CD14-positive monocyte (primary cell): ENCODE results near the gene MYL10. TPM values are rescaled to one million over a fixed set of nuclear protein-coding genes. Genes with fewer than 3 reads are reported as not detected.

ENCODE experiments used
- DNase-seq, 3 donors: peaks; one replicate each; pipeline ENCODE4 v3.0.0-alpha.2; 2011 to 2022
- H2AFZ ChIP-seq: 2 replicates; pipeline ENCODE4 v1.6.0; 2012; ENCODE audit warnings: mild to moderate bottlenecking, low read depth, low read length, inconsistent platforms; ENCODE audit not compliant: insufficient read depth, poor library complexity, severe bottlenecking
- H3K27ac ChIP-seq, 2 donors: 1 replicate in 1 of 2; 2 replicates in 1 of 2; pipeline ENCODE4 v1.5.1; 2012 to 2013; ENCODE audit warnings: low read length in 2 of 2, control low read depth in 1 of 2, inconsistent platforms in 1 of 2, low read depth in 1 of 2, mild to moderate bottlenecking in 1 of 2
- H3K27me3 ChIP-seq, 2 donors: one replicate each; pipeline versions ENCODE4 v1.6.0 to v1.6.1; 2011 to 2013; ENCODE audit warnings: low read length in 2 of 2; ENCODE audit not compliant: control insufficient read depth in 2 of 2, insufficient read depth in 2 of 2
- H3K36me3 ChIP-seq, 2 donors: replicated peaks in 1 of 2; 1 replicate in 1 of 2; 2 replicates in 1 of 2; pipeline versions ENCODE4 v1.5.1 to v1.6.1; 2012 to 2013; ENCODE audit warnings: low read length in 2 of 2, control low read depth in 1 of 2, inconsistent platforms in 1 of 2, mild to moderate bottlenecking in 1 of 2; ENCODE audit not compliant: insufficient read depth in 2 of 2, control insufficient read depth in 1 of 2
- H3K4me1 ChIP-seq, 2 donors: 1 replicate in 1 of 2; 2 replicates in 1 of 2; pipeline versions ENCODE4 v1.5.1 to v1.6.1; 2012 to 2013; ENCODE audit warnings: low read length in 2 of 2, control low read depth in 1 of 2, inconsistent platforms in 1 of 2, mild to moderate bottlenecking in 1 of 2, moderate library complexity in 1 of 2; ENCODE audit not compliant: insufficient read depth in 2 of 2, control insufficient read depth in 1 of 2
- H3K4me2 ChIP-seq: replicated peaks from 2 replicates; pipeline ENCODE3; 2012; ENCODE audit warnings: low read length, moderate library complexity, mild to moderate bottlenecking; ENCODE audit not compliant: poor library complexity, severe bottlenecking; ENCODE audit errors: extremely low read depth
- H3K4me3 ChIP-seq, 3 experiments: fragments of 200-600 bp in 1 of 3; sonication (generic) in 1 of 3; replicated peaks in 1 of 3; 1 replicate in 2 of 3; 2 replicates in 1 of 3; pipeline ENCODE4 v1.5.1; 2011 to 2013; ENCODE audit warnings: low read length in 3 of 3, mild to moderate bottlenecking in 3 of 3, control low read depth in 2 of 3, low read depth in 2 of 3, inconsistent platforms in 1 of 3, moderate library complexity in 1 of 3
- H3K79me2 ChIP-seq: 2 replicates; pipeline ENCODE4 v1.6.0; 2012; ENCODE audit warnings: mild to moderate bottlenecking, control low read depth, inconsistent platforms, low read length, moderate library complexity; ENCODE audit not compliant: insufficient read depth
- H3K9ac ChIP-seq: 2 replicates; pipeline ENCODE4 v1.6.0; 2017; ENCODE audit warnings: low read length, mild to moderate bottlenecking; ENCODE audit not compliant: insufficient read depth, poor library complexity, severe bottlenecking
- H3K9me3 ChIP-seq, 2 donors: replicated peaks in 1 of 2; 1 replicate in 1 of 2; 2 replicates in 1 of 2; pipeline versions ENCODE4 v1.5.1 to v1.6.1; 2012 to 2013; ENCODE audit warnings: low read length in 2 of 2, control low read depth in 1 of 2; ENCODE audit not compliant: control insufficient read depth in 1 of 2, insufficient read depth in 1 of 2
- H4K20me1 ChIP-seq: 2 replicates; pipeline ENCODE4 v1.6.0; 2012; ENCODE audit warnings: mild to moderate bottlenecking, low read length, control low read depth, moderate library complexity; ENCODE audit not compliant: insufficient read depth
- H3K27ac Mint-ChIP-seq, 7 donors: one replicate each; pipeline ENCODE4 v1.8.0; 2020; ENCODE audit warnings: mild to moderate bottlenecking in 7 of 7, mixed read lengths in 7 of 7, moderate library complexity in 6 of 7, inconsistent platforms in 2 of 7
- H3K27me3 Mint-ChIP-seq, 3 donors: one replicate each; pipeline ENCODE4 v1.8.0; 2021 to 2022; ENCODE audit warnings: low read depth in 3 of 3, mild to moderate bottlenecking in 3 of 3, mixed read lengths in 3 of 3, moderate library complexity in 3 of 3, inconsistent platforms in 1 of 3
- H3K36me3 Mint-ChIP-seq, 2 donors: one replicate each; pipeline ENCODE4 v1.8.0; 2020; ENCODE audit warnings: mixed read lengths in 2 of 2, inconsistent platforms in 1 of 2, mild to moderate bottlenecking in 1 of 2
- H3K4me1 Mint-ChIP-seq: one replicate; pipeline ENCODE4 v1.8.0; 2020; ENCODE audit warnings: mild to moderate bottlenecking, mixed read lengths
- H3K4me3 Mint-ChIP-seq, 2 donors: one replicate each; pipeline ENCODE4 v1.8.0; 2020; ENCODE audit warnings: mild to moderate bottlenecking in 2 of 2, mixed read lengths in 2 of 2, moderate library complexity in 1 of 2
- H3K9me3 Mint-ChIP-seq, 7 donors: one replicate each; pipeline ENCODE4 v1.8.0; 2020 to 2022; ENCODE audit warnings: mixed read lengths in 7 of 7, mild to moderate bottlenecking in 6 of 7, moderate library complexity in 6 of 7, inconsistent platforms in 2 of 7
- CTCF ChIP-seq: fragments of 200-600 bp; IDR thresholded peaks from one replicate; pipeline ENCODE4 v1.8.0; 2022; ENCODE audit warnings: antibody characterized with exemption, mild to moderate bottlenecking
- WGBS: methylation state at CpG from one replicate; pipeline ENCODE4 v1.1.5; 2013; ENCODE audit warnings: missing lambda C conversion rate; ENCODE audit not compliant: insufficient coverage; 5-methylcytosine and 5-hydroxymethylcytosine counted together
- intact Hi-C, 2 donors: fragments of 100-400 bp; cut with micrococcal nuclease; formaldehyde crosslinking; loops; one replicate each; pipeline versions ENCODE4 v1.15.0 to v1.15.1; 2023
- polyA plus RNA-seq, 3 donors: library from polyadenylated mRNA; depleted of rRNA in 1 of 3; unstranded in 2 of 3; stranded (reverse) in 1 of 3; fragments of 300-500 nt in 2 of 3; fragments of >200 nt in 1 of 3; fragmentation: Illumina TruSeq in 2 of 3; gene quantifications; 1 replicate in 2 of 3; 2 replicates in 1 of 3; pipeline ENCODE4 v1.2.3, GENCODE V29; 2012 to 2021

The MYL10 gene
- polyA plus RNA-seq, 3 donors, result not detected

- peak overlapping the region in 1 of 7 donors; percentile 85 for H3K27ac Mint-ChIP-seq
- peaks cover 0 to 7% (median 6%) of the 10 kb centered on the region in 3 donors for H3K27me3 Mint-ChIP-seq
- no peaks in the 10 kb centered on the region for H4K20me1 ChIP-seq
- no peak for TF ChIP-seq CTCF
- no peaks in the 10 kb centered on the region for H3K79me2 ChIP-seq
- H3K4me1 ChIP-seq, result peaks cover 7 to 10% of the 10 kb centered on the region in 2 donors
- no peaks in the 10 kb centered on the region for H3K27me3 ChIP-seq
- H3K9ac ChIP-seq, result no peak overlapping the region
- no peak overlapping the region for H3K4me2 ChIP-seq
- peaks cover 11% of the 10 kb centered on the region for H3K4me1 Mint-ChIP-seq
- H3K36me3 Mint-ChIP-seq, result no peaks in the 10 kb centered on the region
- H3K9me3 Mint-ChIP-seq, result no peaks in the 10 kb centered on the region
- no peak overlapping the region for H3K4me3 Mint-ChIP-seq
- intact Hi-C loops, result no loop called here
- H3K9me3 ChIP-seq, result no peaks in the 10 kb centered on the region
- no peak overlapping the region for H2AFZ ChIP-seq
- no peak overlapping the region for H3K4me3 ChIP-seq
- no peak for DNase-seq
- no peak overlapping the region for H3K27ac ChIP-seq
- no peaks in the 10 kb centered on the region for H3K36me3 ChIP-seq
- 100% methylated on average over 3 of the region's 8 CpGs for WGBS
Observed at GRCh38 chr7:101615446-101615845, 13.7 kb downstream of the MYL10 start.

- 77% methylated on average over 9 of the region's 9 CpGs for WGBS
- H3K4me3 ChIP-seq, result no peak overlapping the region
- H3K9ac ChIP-seq, result no peak overlapping the region
- H3K4me1 ChIP-seq, result peaks cover 7 to 10% of the 10 kb centered on the region in 2 donors
- peaks cover 11% of the 10 kb centered on the region for H3K4me1 Mint-ChIP-seq
- no peaks in the 10 kb centered on the region for H3K36me3 ChIP-seq
- no peak overlapping the region for H3K27ac ChIP-seq
- peak in 1 of 3 donors; percentile 3 for DNase-seq
- no peaks in the 10 kb centered on the region for H3K9me3 Mint-ChIP-seq
- H3K36me3 Mint-ChIP-seq, result no peaks in the 10 kb centered on the region
- H3K9me3 ChIP-seq, result no peaks in the 10 kb centered on the region
- H3K27ac Mint-ChIP-seq, result no peak overlapping the region
- no peaks in the 10 kb centered on the region for H3K27me3 ChIP-seq
- peaks cover 0 to 7% (median 6%) of the 10 kb centered on the region in 3 donors for H3K27me3 Mint-ChIP-seq
- H3K4me2 ChIP-seq, result no peak overlapping the region
- intact Hi-C loops, result no loop called here
- no peaks in the 10 kb centered on the region for H3K79me2 ChIP-seq
- H4K20me1 ChIP-seq, result no peaks in the 10 kb centered on the region
- H3K4me3 Mint-ChIP-seq, result no peak overlapping the region
- no peak for TF ChIP-seq CTCF
- no peak overlapping the region for H2AFZ ChIP-seq
Observed at GRCh38 chr7:101614939-101615302, 14.2 kb downstream of the MYL10 start.
